Dendritic cell treated with granulocyte-macrophage colony-stimulating factor and Interleukin-4, amounts not matched to agents 40 ng/mL and 50 ng/mL, for 4 days (primary cell): Measurements from ENCODE around the gene PTPRB.

ENCODE experiments used
- H3K27ac Mint-ChIP-seq: one replicate; pipeline ENCODE4 v1.8.0; 2022; ENCODE audit warnings: mild to moderate bottlenecking, mixed read lengths
- H3K27me3 Mint-ChIP-seq: one replicate; pipeline ENCODE4 v1.8.0; 2022; ENCODE audit warnings: mild to moderate bottlenecking, mixed read lengths
- H3K36me3 Mint-ChIP-seq: one replicate; pipeline ENCODE4 v1.8.0; 2022; ENCODE audit warnings: low read depth, mixed read lengths
- H3K4me1 Mint-ChIP-seq: one replicate; pipeline ENCODE4 v1.8.0; 2022; ENCODE audit warnings: low read depth, mixed read lengths
- H3K4me3 Mint-ChIP-seq: one replicate; pipeline ENCODE4 v1.8.0; 2022; ENCODE audit warnings: mild to moderate bottlenecking, moderate library complexity, mixed read lengths
- H3K9me3 Mint-ChIP-seq: one replicate; pipeline ENCODE4 v1.8.0; 2022; ENCODE audit warnings: mixed read lengths
- intact Hi-C: fragments of 100-400 bp; cut with micrococcal nuclease; formaldehyde crosslinking; loops from one replicate; pipeline ENCODE4 v1.15.0; 2022

Gene PTPRB

GRCh38 chr12:70598467-70599193 is 38.6 kb downstream of the PTPRB start:
- peaks cover 4% of the 10 kb centered on the region for H3K27me3 Mint-ChIP-seq
- intact Hi-C loops: loop anchor here (10.0 kb wide), 1 partner anchor 1146 kb away; no protein-coding TSS in a partner anchor
- no peaks in the 10 kb centered on the region for H3K9me3 Mint-ChIP-seq
- H3K36me3 Mint-ChIP-seq: no peaks in the 10 kb centered on the region
- no peaks in the 10 kb centered on the region for H3K4me1 Mint-ChIP-seq
- no peak overlapping the region for H3K27ac Mint-ChIP-seq
- no peak overlapping the region for H3K4me3 Mint-ChIP-seq

GRCh38 chr12:70592664-70593063 is 44.6 kb downstream of the PTPRB start:
- H3K9me3 Mint-ChIP-seq: no peaks in the 10 kb centered on the region
- no peak overlapping the region for H3K4me3 Mint-ChIP-seq
- H3K27me3 Mint-ChIP-seq: peaks cover 1% of the 10 kb centered on the region
- no peaks in the 10 kb centered on the region for H3K4me1 Mint-ChIP-seq
- H3K36me3 Mint-ChIP-seq: no peaks in the 10 kb centered on the region
- intact Hi-C loops: loop anchor here (5.0 to 10.0 kb wide), 2 partner anchors 140 to 1152 kb away; no protein-coding TSS in a partner anchor
- H3K27ac Mint-ChIP-seq: no peak overlapping the region

- H3K27ac Mint-ChIP-seq: no peak overlapping the region
- no peaks in the 10 kb centered on the region for H3K4me1 Mint-ChIP-seq
- intact Hi-C loops: loop anchor here (5.0 to 10.0 kb wide), 2 partner anchors 142 to 1154 kb away; no protein-coding TSS in a partner anchor
These were observed 46.5 kb downstream of the PTPRB start for GRCh38 chr12:70590549-70591226.

GRCh38 chr12:70590051-70590450 is 47.2 kb downstream of the PTPRB start:
- H3K36me3 Mint-ChIP-seq: no peaks in the 10 kb centered on the region
- no peak overlapping the region for H3K4me3 Mint-ChIP-seq
- H3K4me1 Mint-ChIP-seq: no peaks in the 10 kb centered on the region
- no peaks in the 10 kb centered on the region for H3K9me3 Mint-ChIP-seq
- H3K27ac Mint-ChIP-seq: no peak overlapping the region
- H3K27me3 Mint-ChIP-seq: no peaks in the 10 kb centered on the region
- intact Hi-C loops: loop anchor here (5.0 to 10.0 kb wide), 2 partner anchors 142 to 1155 kb away; no protein-coding TSS in a partner anchor

More at GRCh38 chr12:70590549-70591226, 46.5 kb downstream of the PTPRB start:
- Mint-ChIP-seq H3K9me3 (no peaks in the 10 kb centered on the region), H3K36me3 (no peaks in the 10 kb centered on the region), H3K4me3 (no peak overlapping the region), H3K27me3 (no peaks in the 10 kb centered on the region)

- Mint-ChIP-seq H3K27ac (no peak overlapping the region), H3K4me1 (no peaks in the 10 kb centered on the region), H3K36me3 (no peaks in the 10 kb centered on the region), H3K27me3 (peaks cover 3% of the 10 kb centered on the region), H3K4me3 (no peak overlapping the region), H3K9me3 (peaks cover 8% of the 10 kb centered on the region)
- intact Hi-C loops: no loop called here
These were observed 52.9 kb downstream of the PTPRB start for GRCh38 chr12:70584332-70584731.

- Mint-ChIP-seq H3K4me1 (no peaks in the 10 kb centered on the region), H3K9me3 (peaks cover 8% of the 10 kb centered on the region), H3K27me3 (peaks cover 3% of the 10 kb centered on the region), H3K36me3 (no peaks in the 10 kb centered on the region), H3K4me3 (no peak overlapping the region), H3K27ac (no peak overlapping the region)
- intact Hi-C loops: no loop called here
These were observed 54.0 kb downstream of the PTPRB start for GRCh38 chr12:70583251-70583650.

GRCh38 chr12:70581208-70581607 is 56.0 kb downstream of the PTPRB start:
- Mint-ChIP-seq H3K27me3 (peaks cover 4% of the 10 kb centered on the region), H3K4me1 (no peaks in the 10 kb centered on the region), H3K9me3 (peaks cover 8% of the 10 kb centered on the region), H3K4me3 (no peak overlapping the region), H3K27ac (no peak overlapping the region), H3K36me3 (no peaks in the 10 kb centered on the region)
- intact Hi-C loops: no loop called here

GRCh38 chr12:70577283-70577634 is 60.0 kb downstream of the PTPRB start:
- no peaks in the 10 kb centered on the region for H3K36me3 Mint-ChIP-seq
- peaks cover 1% of the 10 kb centered on the region for H3K27me3 Mint-ChIP-seq
- intact Hi-C loops: loop anchor here (1.0 kb wide), 1 partner anchor 676 kb away; no protein-coding TSS in a partner anchor
- H3K4me1 Mint-ChIP-seq: no peaks in the 10 kb centered on the region
- no peaks in the 10 kb centered on the region for H3K9me3 Mint-ChIP-seq
- H3K4me3 Mint-ChIP-seq: no peak overlapping the region
- no peak overlapping the region for H3K27ac Mint-ChIP-seq

GRCh38 chr12:70576341-70577282 is 60.6 kb downstream of the PTPRB start:
- intact Hi-C loops: loop anchor here (1.0 kb wide), 2 partner anchors 675 to 697 kb away; no protein-coding TSS in a partner anchor
- Mint-ChIP-seq H3K4me1 (no peaks in the 10 kb centered on the region), H3K4me3 (no peak overlapping the region), H3K36me3 (no peaks in the 10 kb centered on the region), H3K27me3 (peaks cover 1% of the 10 kb centered on the region), H3K27ac (no peak overlapping the region), H3K9me3 (no peaks in the 10 kb centered on the region)

GRCh38 chr12:70571705-70572268 is 65.4 kb downstream of the PTPRB start:
- Mint-ChIP-seq H3K36me3 (no peaks in the 10 kb centered on the region), H3K27ac (no peak overlapping the region), H3K4me3 (no peak overlapping the region), H3K4me1 (no peaks in the 10 kb centered on the region), H3K27me3 (no peaks in the 10 kb centered on the region), H3K9me3 (no peaks in the 10 kb centered on the region)
- intact Hi-C loops: no loop called here

- H3K27ac Mint-ChIP-seq: no peak overlapping the region
- no peaks in the 10 kb centered on the region for H3K4me1 Mint-ChIP-seq
- H3K4me3 Mint-ChIP-seq: no peak overlapping the region
- H3K27me3 Mint-ChIP-seq: no peaks in the 10 kb centered on the region
- no peaks in the 10 kb centered on the region for H3K36me3 Mint-ChIP-seq
- H3K9me3 Mint-ChIP-seq: no peaks in the 10 kb centered on the region
- intact Hi-C loops: no loop called here
These were observed 66.2 kb downstream of the PTPRB start for GRCh38 chr12:70571029-70571428.

- Mint-ChIP-seq H3K36me3 (no peaks in the 10 kb centered on the region), H3K4me3 (no peak overlapping the region), H3K4me1 (peaks cover 8% of the 10 kb centered on the region), H3K27me3 (peaks cover 3% of the 10 kb centered on the region), H3K27ac (no peak overlapping the region), H3K9me3 (no peaks in the 10 kb centered on the region)
- intact Hi-C loops: no loop called here
These were observed 75.7 kb downstream of the PTPRB start for GRCh38 chr12:70561550-70561949.

- intact Hi-C loops: no loop called here
- H3K4me3 Mint-ChIP-seq: no peak overlapping the region
- H3K27me3 Mint-ChIP-seq: peaks cover 3% of the 10 kb centered on the region
- no peak overlapping the region for H3K27ac Mint-ChIP-seq
- H3K36me3 Mint-ChIP-seq: no peaks in the 10 kb centered on the region
- H3K4me1 Mint-ChIP-seq: peaks cover 8% of the 10 kb centered on the region
- no peaks in the 10 kb centered on the region for H3K9me3 Mint-ChIP-seq
These were observed 76.6 kb downstream of the PTPRB start for GRCh38 chr12:70560671-70561070.
